ENCODE results near the gene CEP41.
"Not testable (repeated sequence)": the region's sequence is repeated elsewhere in the genome, so short reads cannot be mapped to it uniquely, and the experiment has no call there.

Gene CEP41

GRCh38 chr7:130461272-130461671, 20.5 kb upstream of the CEP41 start:
- peak in 1 of 2 experiments; percentile 20 for DNase-seq (ENCODE audit: low read depth in 2 of 2)

- no peak for DNase-seq (ENCODE audit: low read depth in 2 of 2)
Measured at GRCh38 chr7:130458257-130458656, 17.4 kb upstream of the CEP41 start.

GRCh38 chr7:130454959-130455358, 14.1 kb upstream of the CEP41 start:
- DNase-seq (ENCODE audit: low read depth in 2 of 2) = no peak

- no peak for DNase-seq (ENCODE audit: low read depth in 2 of 2)
Measured at GRCh38 chr7:130452951-130453350, 12.1 kb upstream of the CEP41 start.

GRCh38 chr7:130451344-130451743, 10.5 kb upstream of the CEP41 start:
- DNase-seq (ENCODE audit: low read depth in 2 of 2) = not testable (repeated sequence)

GRCh38 chr7:130446259-130446658, 5.4 kb upstream of the CEP41 start:
- no peak for DNase-seq (ENCODE audit: low read depth in 2 of 2)

- DNase-seq (ENCODE audit: low read depth in 2 of 2) = no peak
Measured at GRCh38 chr7:130444751-130445407, 4.1 kb upstream of the CEP41 start.

GRCh38 chr7:130444234-130444633, 3.4 kb upstream of the CEP41 start:
- DNase-seq (ENCODE audit: low read depth in 2 of 2) = no peak

GRCh38 chr7:130442601-130443000, 1.8 kb upstream of the CEP41 start:
- no peak for DNase-seq (ENCODE audit: low read depth in 2 of 2)

GRCh38 chr7:130441408-130441869, 623 bp upstream of the CEP41 start:
- DNase-seq (ENCODE audit: low read depth in 2 of 2) = no peak

GRCh38 chr7:130436253-130436652, 4.6 kb downstream of the CEP41 start:
- no peak for DNase-seq (ENCODE audit: low read depth in 2 of 2)

- DNase-seq (ENCODE audit: low read depth in 2 of 2) = no peak
Measured at GRCh38 chr7:130435311-130435854, 5.4 kb downstream of the CEP41 start.

GRCh38 chr7:130433301-130433700, 7.5 kb downstream of the CEP41 start:
- no peak for DNase-seq (ENCODE audit: low read depth in 2 of 2)

GRCh38 chr7:130432886-130433285, 7.9 kb downstream of the CEP41 start:
- DNase-seq (ENCODE audit: low read depth in 2 of 2) = no peak

GRCh38 chr7:130430841-130431666, 9.8 kb downstream of the CEP41 start:
- DNase-seq (ENCODE audit: low read depth in 2 of 2) = peak; percentile 88 to 89

- no peak for DNase-seq (ENCODE audit: low read depth in 2 of 2)
Measured at GRCh38 chr7:130430115-130430514, 10.7 kb downstream of the CEP41 start.

GRCh38 chr7:130429019-130429418, 11.8 kb downstream of the CEP41 start:
- DNase-seq (ENCODE audit: low read depth in 2 of 2) = no peak

- DNase-seq (ENCODE audit: low read depth in 2 of 2) = no peak
Measured at GRCh38 chr7:130426564-130426963, 14.3 kb downstream of the CEP41 start.

- no peak for DNase-seq (ENCODE audit: low read depth in 2 of 2)
Measured at GRCh38 chr7:130425796-130426195, 15.0 kb downstream of the CEP41 start.

- DNase-seq (ENCODE audit: low read depth in 2 of 2) = no peak
Measured at GRCh38 chr7:130423501-130424037, 17.2 kb downstream of the CEP41 start.

- no peak for DNase-seq (ENCODE audit: low read depth in 2 of 2)
Measured at GRCh38 chr7:130421684-130422083, 19.1 kb downstream of the CEP41 start.

GRCh38 chr7:130420943-130421578, 19.8 kb downstream of the CEP41 start:
- no peak for DNase-seq (ENCODE audit: low read depth in 2 of 2)
